Prostate gland (tissue), 2 donors: ENCODE measurements around the gene INPP5D.

Source experiments
- CTCF ChIP-seq, 4 experiments: fragments of 200-600 bp in 2 of 4; fragments of 450-650 bp in 2 of 4; sonication (generic) in 2 of 4; IDR thresholded peaks; 1 replicate in 3 of 4; 2 replicates in 1 of 4; pipeline ENCODE4 v1.5.1; 2016 to 2019; ENCODE audit warnings: antibody characterized with exemption in 4 of 4, mild to moderate bottlenecking in 2 of 4, moderate library complexity in 2 of 4
- POLR2A ChIP-seq: fragments of 450-650 bp; IDR thresholded peaks from one replicate; pipeline ENCODE4 v1.6.1; 2016; ENCODE audit warnings: antibody characterized with exemption, mild to moderate bottlenecking

- TF ChIP-seq POLR2A, result no peak
- no peak for TF ChIP-seq CTCF (IDR thresholded peaks at IDR 0.05)
Observed at GRCh38 chr2:233082222-233082930, 22.2 kb downstream of the INPP5D start.
